GM19023 (cell line): ENCODE results near the gene STAT4.
"Not testable (repeated sequence)": the region's sequence is repeated elsewhere in the genome, so short reads cannot be mapped to it uniquely, and the experiment has no call there.

Source experiments
- ATAC-seq: cut with Tn5 transposase; IDR thresholded peaks from one replicate; pipeline ENCODE4 v1.9.1; 2021; ENCODE audit warnings: mild to moderate bottlenecking, moderate library complexity; ENCODE audit not compliant: unreplicated experiment

STAT4 gene

DNA sequence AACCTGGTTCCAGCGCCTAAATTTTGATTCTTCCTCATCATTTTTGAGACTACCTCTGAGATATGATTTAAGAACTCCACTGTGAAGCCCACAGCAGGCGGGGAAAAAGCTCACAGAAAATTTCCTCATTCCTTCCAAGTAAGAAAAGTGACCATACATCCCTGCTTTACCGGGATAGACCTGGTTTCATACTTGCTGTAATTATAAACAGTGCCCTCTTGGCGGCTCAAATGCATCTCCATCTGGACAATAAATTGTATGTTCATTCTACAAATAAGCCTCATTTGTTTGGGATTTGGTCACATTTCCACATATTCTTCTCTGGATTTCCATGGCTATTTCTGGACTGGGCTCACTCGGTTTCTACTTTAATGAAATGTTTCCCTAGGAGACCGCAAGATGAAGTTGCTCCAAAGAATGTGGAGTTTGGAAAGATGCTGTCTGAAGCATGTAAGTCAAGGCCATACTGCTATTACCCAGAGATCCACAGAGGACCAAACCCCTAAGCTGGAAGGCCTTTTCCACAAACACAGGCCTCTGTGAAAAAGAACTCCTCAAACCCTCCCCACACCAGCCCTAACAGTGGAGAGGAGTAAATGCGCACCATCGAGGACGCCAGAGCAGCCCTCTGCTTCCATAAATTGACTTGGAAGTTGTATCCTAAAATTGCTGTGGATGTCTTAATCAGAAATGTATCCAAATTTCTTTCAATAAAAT lies 150.7 kb downstream of the STAT4 start:
- no peak for ATAC-seq

DNA sequence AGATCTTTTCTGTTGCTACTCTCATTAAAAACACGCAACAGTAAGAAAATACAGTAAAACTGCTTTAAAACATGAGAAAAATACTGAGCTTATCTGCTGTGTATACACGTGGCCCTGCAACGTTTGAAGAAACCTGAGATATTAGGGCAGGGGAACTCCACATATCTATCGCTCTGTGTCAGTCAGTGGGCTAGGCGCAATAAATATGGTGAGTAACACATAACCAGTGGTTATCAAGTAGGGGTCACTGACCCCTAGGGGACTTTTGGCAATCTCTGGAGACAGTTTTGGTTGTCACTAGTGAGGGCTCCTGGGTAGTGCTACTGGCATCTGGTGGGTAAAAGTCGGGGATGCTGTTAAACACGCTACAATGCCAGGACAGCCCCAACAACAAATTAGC lies 151.7 kb downstream of the STAT4 start:
- ATAC-seq: no peak

DNA sequence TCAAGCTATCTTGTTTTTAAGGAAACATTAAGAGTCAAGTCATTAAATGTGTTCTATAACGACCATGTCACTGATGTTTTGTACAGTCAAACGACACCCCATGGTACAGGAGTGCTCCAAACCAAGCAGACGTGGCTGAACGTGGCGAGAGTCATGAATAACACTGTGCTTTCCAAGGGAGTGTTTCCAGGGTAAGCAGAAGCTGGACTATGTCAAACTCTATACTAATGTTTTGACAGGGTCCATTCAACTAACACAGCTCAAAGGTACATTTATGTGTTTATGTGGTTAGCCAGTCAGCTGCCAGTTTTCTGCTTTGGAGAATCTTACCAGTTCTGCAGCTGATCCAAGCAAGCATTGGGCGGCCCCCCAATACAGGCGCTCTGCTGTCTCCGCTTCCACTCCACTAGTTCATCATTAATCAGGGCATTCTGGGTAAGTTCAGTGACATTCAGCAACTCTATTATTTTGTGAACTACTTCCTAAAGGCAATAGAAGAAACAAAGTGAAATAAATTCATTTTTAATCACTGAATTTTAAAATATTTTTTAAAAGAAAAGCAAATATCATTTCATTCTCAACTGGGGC lies 153.2 kb downstream of the STAT4 start:
- no peak for ATAC-seq

DNA sequence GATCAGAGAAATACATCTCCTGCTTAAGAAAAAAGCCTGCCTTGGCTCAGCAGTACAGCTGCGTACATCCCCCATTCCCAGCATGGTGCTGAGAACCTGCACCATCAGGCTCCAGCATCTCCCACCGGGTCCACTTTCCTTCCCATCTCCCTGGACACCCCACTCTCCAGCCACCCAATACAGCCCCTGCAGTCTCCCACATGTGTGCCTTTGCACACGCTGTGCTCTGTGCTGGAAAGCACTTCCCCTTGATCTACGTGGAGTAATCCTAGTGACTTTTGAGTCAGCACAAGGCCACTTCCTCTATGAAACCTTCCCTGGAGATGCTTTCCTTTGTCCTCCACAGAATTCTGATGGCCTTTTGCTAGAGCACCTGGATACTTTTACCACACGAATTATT lies 153.8 kb downstream of the STAT4 start:
- ATAC-seq: no peak

DNA sequence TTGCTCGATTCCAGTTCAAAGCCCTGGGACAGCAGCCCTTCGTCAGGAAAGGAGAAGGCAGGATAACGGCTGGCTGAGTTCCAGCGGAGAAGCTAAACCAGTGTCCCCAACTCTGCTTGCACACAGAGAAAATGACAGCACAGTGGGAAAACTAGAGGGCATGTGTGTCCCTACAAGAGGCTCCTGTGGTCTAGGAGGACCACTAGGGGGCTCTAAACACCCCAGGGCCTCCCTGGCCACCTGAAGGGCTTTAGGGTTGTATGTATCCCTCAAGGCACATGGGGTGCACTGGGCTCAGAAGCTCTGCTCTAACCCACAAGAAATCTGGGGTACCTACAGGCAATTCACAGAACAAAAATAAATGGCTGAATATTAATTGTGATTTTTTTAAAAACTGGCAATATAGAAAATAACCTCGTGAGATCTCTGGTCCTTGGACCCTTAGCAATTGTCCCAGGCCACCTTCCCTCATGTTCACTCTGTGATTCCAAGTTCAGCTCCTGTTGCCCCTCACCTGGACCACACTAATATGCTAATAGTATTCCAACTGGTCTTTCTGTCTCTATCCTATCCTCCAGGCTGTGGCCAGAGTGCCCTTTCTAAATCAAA lies 154.4 kb downstream of the STAT4 start:
- ATAC-seq: no peak

DNA sequence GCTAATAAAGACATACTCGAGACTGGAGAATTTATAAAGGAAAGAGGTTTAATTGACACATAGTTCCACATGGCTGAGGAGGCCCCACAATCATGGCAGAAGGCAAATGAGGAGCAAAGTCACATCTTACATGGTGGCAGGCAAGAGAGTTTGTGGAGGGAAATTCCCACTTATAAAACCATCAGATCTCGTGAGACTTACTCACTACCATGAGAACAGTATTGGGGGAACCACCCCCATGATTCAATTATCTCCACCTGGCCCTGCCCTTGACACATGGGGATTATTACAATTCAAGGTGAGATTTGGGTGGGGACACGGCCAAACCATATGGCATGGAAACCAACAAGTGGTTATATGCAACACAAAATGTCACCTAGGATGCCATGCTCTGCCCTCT lies 155.5 kb downstream of the STAT4 start:
- ATAC-seq: not testable (repeated sequence)

DNA sequence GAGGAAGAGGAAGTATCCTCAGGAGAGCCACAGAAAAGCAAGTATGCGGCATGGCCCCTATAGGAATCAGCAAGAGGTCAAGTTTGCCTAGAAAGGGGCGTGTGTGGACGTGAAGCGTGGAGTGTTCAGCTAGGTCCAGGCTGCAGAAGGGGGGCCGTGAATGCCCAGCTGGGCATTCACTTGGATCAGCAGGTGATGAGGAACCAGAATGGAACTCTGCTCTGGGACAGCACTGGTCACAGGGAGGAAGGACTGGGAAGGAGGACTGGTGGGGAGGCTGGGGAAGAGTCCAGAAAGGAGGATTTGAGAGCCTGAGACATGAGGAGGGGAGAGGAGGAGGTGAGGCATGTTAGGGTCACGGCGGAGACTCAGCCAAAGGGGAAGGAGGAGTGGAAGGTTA lies 156.6 kb downstream of the STAT4 start:
- ATAC-seq: no peak

DNA sequence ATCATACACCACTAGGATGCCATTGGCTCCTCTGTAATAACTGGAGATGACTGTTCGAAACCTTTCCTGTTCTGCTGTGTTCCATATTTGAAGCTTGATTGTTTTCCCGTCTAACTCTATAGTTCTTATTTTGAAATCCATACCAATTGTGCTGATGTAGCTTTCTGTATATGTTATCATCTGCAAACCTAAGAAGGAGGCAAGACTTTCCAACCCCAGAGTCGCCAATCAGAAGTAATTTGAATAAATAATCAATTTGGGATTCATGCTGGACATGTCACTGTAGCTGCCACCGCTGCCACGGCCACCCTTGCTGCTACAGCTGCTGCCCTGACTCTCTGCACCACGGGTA lies 157.5 kb downstream of the STAT4 start:
- no peak for ATAC-seq

DNA sequence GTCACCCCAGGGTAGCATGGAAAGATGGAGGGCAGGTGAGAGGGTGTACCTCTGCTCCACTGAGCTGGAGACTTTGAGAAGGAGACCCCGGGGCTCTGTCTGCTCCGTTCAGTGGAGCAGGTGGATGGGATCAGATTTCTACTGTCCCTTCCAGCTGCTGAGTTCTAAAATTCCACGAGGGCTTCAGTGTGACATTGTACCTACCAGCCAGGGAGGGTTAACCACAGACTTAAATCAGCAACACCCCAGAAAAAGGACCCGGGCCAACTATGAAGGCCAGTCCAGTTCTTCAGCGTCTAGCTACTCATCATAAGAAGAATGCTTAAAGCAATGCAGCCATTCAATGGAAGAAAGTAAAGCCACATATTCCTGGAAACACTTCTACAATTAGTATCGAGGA lies 160.7 kb downstream of the STAT4 start:
- ATAC-seq: no peak

DNA sequence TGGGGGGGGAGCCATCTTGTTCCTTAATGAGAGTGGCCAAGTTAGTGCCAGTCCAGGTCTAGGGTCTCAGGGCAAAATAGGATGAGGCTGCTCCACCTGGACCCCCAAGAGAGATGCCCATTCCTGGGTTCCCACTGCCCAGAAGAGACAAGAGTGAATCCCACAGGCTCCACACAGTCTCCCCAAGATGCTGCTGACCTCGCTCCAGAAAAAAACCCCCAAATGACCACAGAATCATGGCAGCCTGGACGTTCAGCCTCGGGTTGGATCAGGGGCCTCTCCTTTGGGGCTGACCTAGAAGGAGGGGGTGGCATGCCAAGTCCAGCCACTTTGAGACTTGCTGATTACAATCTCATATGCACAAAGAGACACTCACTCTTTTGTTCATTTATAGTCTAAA lies 161.9 kb downstream of the STAT4 start:
- ATAC-seq: no peak

DNA sequence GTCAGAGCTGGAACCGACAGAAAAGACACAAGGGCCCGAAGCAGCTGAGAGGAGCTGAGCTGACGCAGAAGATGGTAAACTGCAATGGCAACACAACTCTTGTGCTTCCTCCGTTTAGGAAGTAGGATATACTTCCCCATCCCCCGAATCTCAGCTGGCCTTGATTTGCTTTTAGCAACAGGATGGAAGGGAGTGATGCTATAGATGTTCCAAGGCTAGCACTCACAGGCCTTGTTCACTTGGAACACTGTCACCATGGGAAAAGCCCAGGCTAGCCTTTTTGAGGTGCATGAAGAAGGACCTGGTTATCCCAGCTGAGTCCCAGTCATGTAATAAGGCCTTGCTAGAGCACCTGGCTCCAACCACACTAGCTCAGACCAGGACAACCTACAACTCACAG lies 162.9 kb downstream of the STAT4 start:
- ATAC-seq: no peak

DNA sequence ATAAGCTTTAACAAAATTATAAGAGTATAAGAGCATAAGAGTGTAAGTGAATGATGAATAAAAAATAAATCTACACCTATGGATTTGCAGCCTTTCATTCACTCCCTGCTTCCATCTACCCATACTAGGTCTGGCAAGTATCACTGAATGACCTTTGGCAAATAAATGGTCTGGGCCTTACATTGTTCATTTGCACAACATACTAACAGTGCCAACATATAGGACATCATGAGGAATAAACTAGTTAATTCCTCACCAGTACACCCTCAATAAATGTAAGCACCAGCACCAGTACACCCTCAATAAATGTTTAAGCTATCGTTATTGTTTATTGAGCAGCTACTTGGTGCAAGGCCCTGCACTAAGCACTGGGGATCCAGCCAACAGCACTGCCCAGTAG lies 163.7 kb downstream of the STAT4 start:
- no peak for ATAC-seq

DNA sequence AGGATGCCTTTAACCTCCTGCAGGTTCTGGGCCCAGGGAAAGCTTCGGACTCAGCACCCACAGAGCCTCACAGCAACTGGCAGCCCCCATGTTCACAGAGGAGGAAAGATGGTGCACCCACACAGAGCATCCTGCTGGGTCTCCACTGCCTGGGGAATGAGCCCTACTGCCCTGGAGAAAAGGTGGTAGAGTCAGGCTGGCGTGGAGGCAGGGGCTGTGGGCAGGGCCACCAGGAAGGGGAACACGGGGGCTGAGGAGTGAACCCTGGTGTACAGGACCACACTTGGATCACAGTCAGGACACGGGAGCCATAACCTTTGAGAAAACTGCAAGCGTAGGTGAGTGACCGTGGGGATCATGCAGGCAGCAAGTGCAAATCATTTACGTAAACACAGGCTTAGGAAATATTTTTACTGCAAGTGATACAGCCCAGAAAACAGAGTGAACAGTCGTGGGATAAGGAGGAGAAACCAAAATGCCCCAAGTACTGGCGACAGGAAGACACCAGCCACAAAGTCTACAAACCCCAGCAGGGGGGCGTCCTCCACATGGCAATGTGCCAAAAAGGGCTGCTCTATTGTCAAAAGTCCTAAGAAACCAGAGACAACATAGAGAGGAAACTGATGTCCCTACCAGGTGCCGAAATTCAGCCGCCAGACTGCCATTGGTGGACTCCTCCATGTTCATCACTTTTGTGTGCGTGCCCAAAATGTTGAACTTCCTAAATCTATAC lies 164.4 kb downstream of the STAT4 start:
- no peak for ATAC-seq

DNA sequence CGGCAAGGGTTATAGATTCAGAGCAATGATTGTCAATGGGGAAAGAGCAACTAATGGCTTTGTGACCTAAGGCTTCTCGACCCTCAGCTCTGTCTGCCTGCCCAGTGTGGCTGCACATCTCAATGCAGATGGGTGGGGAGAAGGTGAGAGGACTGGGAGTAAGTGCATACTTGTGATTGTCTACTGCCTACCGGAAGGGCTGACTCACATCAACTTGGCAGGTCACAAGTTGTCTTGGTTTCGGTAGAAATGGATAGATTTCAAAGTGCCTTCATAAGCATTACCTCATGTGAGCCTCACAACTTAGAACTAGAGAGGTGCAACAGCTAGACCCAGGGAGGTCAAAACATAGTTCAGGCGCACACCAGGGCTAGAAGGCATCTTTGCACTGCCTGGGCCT lies 166.2 kb downstream of the STAT4 start:
- ATAC-seq: no peak

DNA sequence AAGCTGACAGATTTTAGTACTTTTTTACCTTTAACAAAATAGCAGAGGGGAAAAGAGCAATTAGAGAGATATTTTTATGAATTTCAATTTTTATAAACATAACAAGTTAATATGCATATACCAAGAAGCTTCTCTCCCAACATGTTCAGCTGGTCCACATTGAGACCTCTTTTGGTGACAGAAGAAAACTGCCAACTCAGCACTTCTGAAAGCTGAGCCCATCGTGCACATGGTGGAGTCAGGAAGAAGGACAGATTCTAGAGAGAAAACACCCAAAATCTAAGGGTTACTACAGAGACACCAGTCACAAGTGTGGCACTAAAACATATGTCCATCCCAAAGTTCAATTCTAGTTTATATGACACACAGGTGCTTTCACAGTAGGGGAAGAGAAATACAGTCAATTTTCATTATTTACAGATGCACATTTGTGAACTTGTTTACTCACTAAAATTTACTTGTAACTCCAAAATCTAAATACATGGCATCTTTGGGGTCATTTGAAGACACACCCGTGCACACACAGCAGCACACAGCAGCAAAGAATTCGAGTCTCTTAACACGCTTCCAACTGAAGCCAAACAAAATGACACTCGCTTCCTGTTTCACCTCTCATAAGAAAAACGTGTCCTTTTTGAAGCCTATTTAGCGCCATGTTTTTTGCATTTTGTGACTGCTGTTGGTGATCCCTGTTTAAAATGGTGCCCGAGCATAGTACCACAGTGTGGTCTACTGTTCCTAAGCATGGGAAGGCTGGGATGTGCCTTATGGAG lies 168.3 kb downstream of the STAT4 start:
- no peak for ATAC-seq

DNA sequence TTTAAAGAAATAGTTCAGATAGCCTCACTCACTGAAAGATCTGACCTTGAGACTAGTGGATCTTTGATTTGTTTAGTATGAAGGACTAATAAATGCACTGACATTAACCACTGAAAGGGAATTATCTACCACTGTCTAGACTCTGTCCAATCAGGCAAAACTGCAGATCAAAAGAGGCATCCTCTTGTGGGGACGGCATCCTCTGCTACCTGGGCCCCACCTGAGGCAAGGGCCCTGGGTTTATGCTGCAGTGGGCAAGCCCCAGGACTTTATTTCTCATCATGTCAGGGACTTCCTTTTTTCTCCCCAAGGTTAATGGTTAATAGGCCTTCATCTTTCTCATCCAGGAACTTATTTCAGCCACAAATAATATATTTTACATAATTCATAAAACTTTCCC lies 169.1 kb downstream of the STAT4 start:
- no peak for ATAC-seq

DNA sequence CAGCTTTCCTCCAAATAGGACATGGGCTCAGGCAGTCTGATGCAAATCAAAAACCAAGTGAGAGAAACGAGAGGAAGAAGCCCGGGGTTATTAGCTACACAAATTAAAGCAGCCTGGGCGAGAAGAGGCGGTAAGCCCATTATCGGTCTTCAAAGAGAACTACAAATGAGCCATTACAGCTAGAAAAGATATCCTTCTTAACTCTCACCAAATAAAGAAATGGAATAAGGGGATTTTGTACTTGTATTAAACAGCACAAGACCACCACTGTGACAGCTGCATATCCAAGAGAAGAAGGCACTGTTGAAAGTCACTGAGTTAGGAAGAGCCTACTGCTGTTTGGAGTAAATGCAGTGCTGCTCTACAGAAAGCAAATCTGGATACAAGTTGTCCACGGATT lies 169.5 kb downstream of the STAT4 start:
- no peak for ATAC-seq

DNA sequence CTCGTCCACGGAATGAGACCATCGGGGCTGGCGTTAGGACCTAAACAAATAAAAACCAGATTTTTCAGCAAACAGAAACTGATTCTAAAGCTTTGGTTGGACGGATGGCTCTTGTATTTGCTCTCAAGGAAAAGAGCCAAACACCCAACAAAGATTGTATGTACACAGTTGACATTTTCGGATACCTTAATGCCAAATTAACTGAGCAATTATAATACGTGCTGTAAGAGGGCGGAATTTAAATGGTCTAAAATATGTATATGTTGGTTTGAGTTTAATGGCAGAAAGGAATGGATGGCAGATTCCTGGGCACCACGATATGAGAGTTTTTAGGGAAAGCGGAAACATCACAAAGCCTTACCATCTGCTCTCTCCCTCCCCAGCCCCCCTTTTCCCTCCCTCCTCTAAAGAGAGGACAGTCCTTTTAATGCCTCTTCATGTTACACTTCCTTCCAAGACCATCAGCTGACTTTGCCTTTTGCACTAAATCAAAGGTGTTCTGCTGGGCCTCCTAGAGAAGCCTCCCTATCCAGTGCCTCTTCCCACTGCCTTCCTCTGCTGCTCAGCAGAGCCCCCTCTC lies 170.1 kb downstream of the STAT4 start:
- no peak for ATAC-seq

DNA sequence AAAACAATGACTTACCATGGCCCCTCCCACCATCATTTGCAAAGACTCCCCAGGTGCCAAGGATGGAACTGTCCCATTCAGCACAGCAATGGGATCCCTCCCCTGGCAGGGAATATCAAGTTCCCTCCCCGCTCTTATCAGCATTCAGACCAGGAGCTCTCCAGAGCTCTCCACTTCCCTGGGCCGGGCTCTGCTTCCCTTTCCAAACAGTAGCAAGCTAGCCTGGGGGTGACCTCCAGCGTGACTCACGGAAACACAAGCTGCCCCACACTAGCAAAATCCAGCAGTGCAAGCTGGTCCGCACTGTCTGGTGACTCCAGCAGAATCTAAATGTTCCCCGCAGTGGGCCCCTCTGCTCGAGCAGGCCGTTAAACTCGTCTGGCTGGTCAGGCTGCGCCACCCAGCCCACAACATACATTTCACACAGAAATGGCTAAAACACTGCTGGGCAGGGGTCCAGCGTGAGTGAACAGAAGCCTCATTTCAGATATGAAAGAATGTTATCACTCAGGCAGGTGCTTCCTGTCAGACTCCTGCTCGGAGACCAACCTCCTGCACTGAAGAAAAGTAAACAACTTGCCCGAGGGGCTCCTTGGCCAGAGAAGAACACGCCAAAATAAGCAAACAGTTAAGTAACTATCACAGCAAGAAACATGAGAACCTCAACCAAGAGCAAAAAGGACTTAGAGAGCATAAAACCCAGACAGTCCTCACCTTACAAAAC lies 170.7 kb downstream of the STAT4 start:
- no peak for ATAC-seq
